HepG2 (cell line): ENCODE data around the gene KIF24. TPM values are rescaled to one million over a fixed set of nuclear protein-coding genes. Genes with fewer than 3 reads are reported as not detected.
A peak's percentile ranks its signal among the peaks of the same experiment; 100 is the strongest.

Experiments used
- ATAC-seq: fragments of 200-7000 bp; cut with Tn5 transposase; 3 replicates; pipeline ENCODE4 v1.9.1; 2020; ENCODE audit warnings: mild to moderate bottlenecking, moderate library complexity
- BruUV-seq: library from RNA; stranded (reverse); fragments of 400-500 nt; replicated peaks from 2 replicates; lab custom pipeline; 2021; lab: Mats Ljungman, UMichigan
- CTCF ChIA-PET: fragments of 300-600 bp; formaldehyde crosslinking; extraction: SDS; loops from one replicate; lab custom pipeline; 2021; ENCODE audit warnings: low total read pairs, inconsistent platforms, low intra/inter-chr PET ratio; lab: Yijun Ruan, JAX
- POLR2A ChIA-PET: fragments of 350-600 bp; sonication (Branson Sonifier 250); formaldehyde crosslinking; loops from one replicate; lab custom pipeline; 2020; ENCODE audit warnings: antibody characterized with exemption, inconsistent platforms; lab: Yijun Ruan, JAX
- DNase-seq: peaks from one replicate; pipeline ENCODE4 v3.0.0-alpha.2; 2015; ENCODE audit warnings: low spot score
- FAIRE-seq: peaks from 3 replicates; lab custom pipeline; 2011; peaks lifted over from hg19 to GRCh38; lab: Jason Lieb, UNC
- H2AFZ ChIP-seq: one replicate; pipeline ENCODE4 v1.6.1; 2011; ENCODE audit warnings: low read length, inconsistent platforms
- H3K27ac ChIP-seq: fragments of 300-600 bp; 3 replicates; pipeline ENCODE4 v1.8.0; 2011; ENCODE audit warnings: mixed run types, mild to moderate bottlenecking, mixed read lengths, low read length, inconsistent platforms; ENCODE audit not compliant: insufficient read depth; ENCODE audit errors: extremely low read length
- H3K27me3 ChIP-seq, 2 experiments: fragments of 200-600 bp in 1 of 2; 2 replicates in 1 of 2; 3 replicates in 1 of 2; pipeline versions ENCODE4 v1.6.0 to v1.8.0; 2011; ENCODE audit warnings: low read length in 2 of 2, mild to moderate bottlenecking in 2 of 2, moderate library complexity in 2 of 2, inconsistent platforms in 1 of 2; ENCODE audit not compliant: insufficient read depth in 2 of 2, control insufficient read depth in 1 of 2
- H3K36me3 ChIP-seq, 2 experiments: fragments of 200-600 bp in 1 of 2; replicated peaks in 1 of 2; 2 replicates in 1 of 2; 3 replicates in 1 of 2; pipeline versions ENCODE4 v1.5.1 to v1.8.0; 2011; ENCODE audit warnings: low read length in 2 of 2, inconsistent platforms in 1 of 2; ENCODE audit not compliant: insufficient read depth in 2 of 2, control insufficient read depth in 1 of 2
- H3K4me1 ChIP-seq: 2 replicates; pipeline ENCODE4 v1.5.1; 2012; ENCODE audit warnings: low read length, inconsistent platforms; ENCODE audit not compliant: insufficient read depth
- H3K4me2 ChIP-seq: 2 replicates; pipeline ENCODE4 v1.6.0; 2011; ENCODE audit warnings: low read depth, low read length, inconsistent platforms
- H3K4me3 ChIP-seq, 3 experiments: fragments of 200-600 bp in 1 of 3; sonication (generic), shearing (Covaris generic) in 1 of 3; replicated peaks in 1 of 3; 2 replicates each; pipeline ENCODE4 v1.5.1; 2011 to 2016; ENCODE audit warnings: low read length in 3 of 3, inconsistent platforms in 2 of 3, low read depth in 2 of 3, mild to moderate bottlenecking in 2 of 3, control low read depth in 1 of 3, mixed read lengths in 1 of 3; ENCODE audit not compliant: insufficient read depth in 1 of 3
- H3K79me2 ChIP-seq: one replicate; pipeline ENCODE4 v1.6.1; 2011; ENCODE audit warnings: low read length, inconsistent platforms; ENCODE audit not compliant: insufficient read depth
- H3K9ac ChIP-seq: 2 replicates; pipeline ENCODE4 v1.6.0; 2011; ENCODE audit warnings: mild to moderate bottlenecking, low read depth, low read length, inconsistent platforms; ENCODE audit not compliant: insufficient read depth
- H3K9me3 ChIP-seq: 2 replicates; pipeline ENCODE4 v1.5.1; 2012; ENCODE audit warnings: mild to moderate bottlenecking, low read length
- H4K20me1 ChIP-seq: 2 replicates; pipeline ENCODE4 v1.6.0; 2011; ENCODE audit warnings: inconsistent platforms, mild to moderate bottlenecking, low read length, moderate library complexity; ENCODE audit not compliant: insufficient read depth
- ARID3A ChIP-seq: IDR thresholded peaks from 2 replicates; pipeline ENCODE4 v1.6.1; 2012; ENCODE audit warnings: low read depth, low read length, improper control_type of control experiment
- CHD4 ChIP-seq: fragments of 200-600 bp; sonication (generic); IDR thresholded peaks from 2 replicates; pipeline ENCODE4 v1.7.0; 2017; ENCODE audit warnings: mild to moderate bottlenecking, low read length, borderline replicate concordance
- HOXA3 ChIP-seq: sonication (generic); formaldehyde crosslinking; IDR thresholded peaks from 2 replicates; pipeline ENCODE4 v1.5.0; 2020; ENCODE audit warnings: missing genetic modification reagents
- NFIC ChIP-seq: IDR thresholded peaks from 2 replicates; pipeline ENCODE4 v1.6.1; 2012; ENCODE audit warnings: mild to moderate bottlenecking, low read length, inconsistent platforms
- PAXIP1 ChIP-seq: sonication (generic); formaldehyde crosslinking; conservative IDR thresholded peaks from 2 replicates; pipeline ENCODE4 v1.4.0; 2020; ENCODE audit warnings: mild to moderate bottlenecking, missing genetic modification reagents, moderate library complexity
- SOX5 ChIP-seq: IDR thresholded peaks from 2 replicates; pipeline ENCODE4 v1.6.1; 2016; ENCODE audit warnings: borderline replicate concordance
- ZBTB21 ChIP-seq: sonication (generic); formaldehyde crosslinking; IDR thresholded peaks from 2 replicates; pipeline ENCODE4 v1.4.0; 2020; ENCODE audit warnings: missing genetic modification reagents
- ZGPAT ChIP-seq: IDR thresholded peaks from 2 replicates; pipeline ENCODE4 v1.6.1; 2016; ENCODE audit warnings: mild to moderate bottlenecking
- ZMYM4 ChIP-seq: sonication (generic); formaldehyde crosslinking; IDR thresholded peaks from 2 replicates; pipeline ENCODE4 v1.8.1; 2023; ENCODE audit warnings: mild to moderate bottlenecking, missing genetic modification reagents
- ZNF121 ChIP-seq: sonication (generic); formaldehyde crosslinking; IDR thresholded peaks from 2 replicates; pipeline ENCODE4 v1.5.0; 2020; ENCODE audit warnings: mild to moderate bottlenecking, missing genetic modification reagents
- ZNF160 ChIP-seq: sonication (generic); formaldehyde crosslinking; IDR thresholded peaks from 2 replicates; pipeline ENCODE4 v1.8.0; 2022; ENCODE audit warnings: mild to moderate bottlenecking, inconsistent platforms, missing genetic modification reagents
- ZNF879 ChIP-seq: sonication (generic); formaldehyde crosslinking; IDR thresholded peaks from 2 replicates; pipeline ENCODE4 v1.8.1; 2023; ENCODE audit warnings: missing genetic modification reagents
- WGBS: methylation state at CpG from one replicate; pipeline ENCODE4 v1.1.6; 2017; ENCODE audit warnings: low lambda C conversion rate; 5-methylcytosine and 5-hydroxymethylcytosine counted together
- in situ Hi-C: cut with HindIII; loops from 2 replicates; pipeline ENCODE4 v1.10.0; 2017; ENCODE audit warnings: low pct_unique_long_range_greater_than_20kb; ENCODE audit not compliant: extremely low pct_ligation_motif_present
- intact Hi-C: fragments of 100-400 bp; cut with micrococcal nuclease; formaldehyde crosslinking; loops from one replicate; pipeline ENCODE4 v1.10.0; 2022; ENCODE audit not compliant: unreplicated experiment
- polyA plus RNA-seq, 8 experiments: library from polyadenylated mRNA; depleted of rRNA in 3 of 8; stranded (reverse) in 7 of 8; unstranded in 1 of 8; fragments of >200 nt; fragmentation: Illumina TruSeq in 4 of 8; extraction: Trizol in 4 of 8; gene quantifications; 2 replicates each; pipeline versions ENCODE4 v1.2.1 to v1.2.3, GENCODE V29; 2011 to 2016; ENCODE audit warnings: low read depth in 4 of 8, missing spikeins in 1 of 8, mixed read lengths in 1 of 8; ENCODE audit not compliant: insufficient read depth in 1 of 8
- total RNA-seq, 5 experiments: library from RNA; depleted of rRNA; stranded (reverse); fragments of >200 nt; fragmentation: Illumina TruSeq; extraction: Trizol; gene quantifications; 2 replicates each; pipeline ENCODE4 v1.2.3, GENCODE V29; 2016; ENCODE audit warnings: low read depth in 1 of 5

KIF24 gene
- total and polyA plus RNA-seq, 2 of the 13 experiments (the other 11 are each of a cell fraction or from before 2014, with no cell fraction given): 1.1 to 3.0 TPM

- peak; percentile 47; the same call in 1 of the 2 replicates for TF ChIP-seq ARID3A
- peak; percentile 58; the same call in 1 of the 2 replicates for TF ChIP-seq SOX5
- TF ChIP-seq ZGPAT (CRISPR knock-in tag): 0 out of 2 replicates have a peak, but pooled peaks have one; percentile 56
- TF ChIP-seq CHD4: peak; percentile 79; the same call in 1 of the 2 replicates
- peak; percentile 21; the same call in 1 of the 2 replicates for TF ChIP-seq NFIC
Observed at GRCh38 chr9:34352122-34352652, 23.1 kb upstream of the KIF24 start (continued).

- 5% methylated on average over 3 of the region's 3 CpGs for WGBS
- Histone ChIP-seq H3K9me3 (no peaks in the 10 kb centered on the region), H3K27me3 (no peaks in the 10 kb centered on the region), H3K27ac (peak overlapping the region; percentile 39), H3K9ac (no peak overlapping the region), H4K20me1 (no peaks in the 10 kb centered on the region), H3K4me1 (peaks cover 88% of the 10 kb centered on the region), H3K79me2 (no peaks in the 10 kb centered on the region), H3K4me2 (0 out of 2 replicates have a peak overlapping the region, but pooled peaks have one; percentile 8), H3K4me3 (no peak overlapping the region), H2AFZ (no peak overlapping the region), H3K36me3 (no peaks in the 10 kb centered on the region)
- intact Hi-C loops (no loop called here), in situ Hi-C loops (no loop called here)
- peak; percentile 27; the same call in 1 of the 3 replicates for ATAC-seq
- no TSS peak for BruUV-seq
- CTCF ChIA-PET: no interaction called here
- POLR2A ChIA-PET: interaction anchor here (1.8 to 2.0 kb wide), 3 partner anchors 15 to 28 kb away, joined by 9 to 12 read pairs (median 10); partner anchors contain the start of gene MYORG
- no peak for FAIRE-seq
- no peak for DNase-seq
- TF ChIP-seq SOX5: no peak
- no peak for TF ChIP-seq ZNF879 (CRISPR knock-in tag)
- peak; percentile 69 for TF ChIP-seq PAXIP1 (CRISPR knock-in tag)
- TF ChIP-seq HOXA3 (CRISPR knock-in tag): peak; percentile 22; the same call in 1 of the 2 replicates
- no peak for TF ChIP-seq ZNF121 (CRISPR knock-in tag)
- TF ChIP-seq ZBTB21 (CRISPR knock-in tag): no peak
- no peak for TF ChIP-seq ZMYM4 (CRISPR knock-in tag)
- no peak for TF ChIP-seq ZNF160 (CRISPR knock-in tag)
Observed at GRCh38 chr9:34349324-34349723, 20.3 kb upstream of the KIF24 start.
